ENCODE results near the gene CKAP5.

Gene CKAP5

DNA sequence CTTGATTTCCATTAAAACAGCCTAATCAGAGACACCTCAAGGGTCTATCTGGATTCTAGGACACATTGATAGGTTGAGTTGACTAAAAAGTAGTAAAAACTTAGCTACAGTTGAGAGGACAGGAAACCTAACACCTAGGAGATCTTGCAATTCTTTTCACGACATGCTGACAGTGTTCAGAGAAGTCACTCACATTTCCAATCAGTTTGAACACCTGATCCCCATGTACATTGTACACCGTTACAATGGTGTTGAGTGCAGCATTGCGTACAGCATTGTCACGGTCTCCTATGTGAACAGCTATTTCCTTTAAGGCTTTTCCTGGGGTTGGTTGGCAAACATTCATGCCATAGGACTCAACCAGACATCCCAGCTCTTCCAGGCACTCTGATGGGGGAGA lies 84.3 kb downstream of the CKAP5 start:
- no peak for DNase-seq

DNA sequence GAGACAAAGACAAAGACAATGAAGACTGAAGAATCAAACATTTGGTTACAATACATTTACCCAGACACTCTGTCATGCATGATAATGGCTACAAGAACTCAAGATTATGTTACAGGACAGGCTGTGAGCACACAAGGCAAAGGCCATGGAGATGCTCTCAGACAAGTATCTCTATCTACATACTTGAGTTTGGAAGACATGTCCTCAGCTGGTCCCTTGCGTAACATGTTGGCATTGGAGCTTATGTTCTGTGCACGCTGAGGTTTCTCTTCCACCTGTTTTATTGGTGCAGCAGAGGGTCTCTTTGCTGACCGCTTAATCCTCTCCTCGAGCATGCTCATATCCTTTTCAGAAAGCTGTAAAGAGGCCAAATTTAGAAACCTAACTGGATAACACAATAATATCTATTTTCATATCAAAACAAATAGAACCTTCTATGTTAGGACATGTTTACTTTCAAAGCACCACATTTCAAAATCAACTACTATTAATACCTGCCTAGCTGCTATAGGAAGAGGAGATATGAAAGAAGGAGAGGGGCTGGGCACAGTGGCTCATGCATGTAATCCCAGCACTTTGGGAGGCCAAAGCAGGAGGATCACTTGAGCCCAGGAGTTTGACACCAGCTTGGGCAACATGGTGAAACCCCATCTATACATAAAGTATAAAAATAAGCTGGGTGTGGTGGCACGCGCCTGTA lies 85.5 kb downstream of the CKAP5 start:
- no peak for DNase-seq

DNA sequence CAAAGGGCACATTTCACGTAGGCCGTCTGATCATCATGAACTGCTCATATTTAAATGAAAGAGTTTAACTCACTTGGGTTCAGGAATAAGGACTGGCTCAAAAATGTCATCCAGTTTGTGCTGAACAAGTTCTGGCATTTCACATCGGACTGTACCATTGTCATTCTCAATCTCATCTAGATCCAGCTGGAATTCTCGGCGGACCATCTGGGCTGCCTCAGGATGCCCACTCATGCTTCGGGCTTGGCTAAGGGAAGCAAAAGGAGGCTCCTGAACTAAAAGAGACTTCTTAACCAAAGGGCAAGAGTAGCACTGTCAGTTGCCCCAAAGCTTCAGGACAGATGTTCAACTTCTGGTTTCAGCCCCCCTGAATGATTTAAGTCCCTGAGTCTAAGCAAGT lies 86.9 kb downstream of the CKAP5 start:
- DNase-seq = no peak

DNA sequence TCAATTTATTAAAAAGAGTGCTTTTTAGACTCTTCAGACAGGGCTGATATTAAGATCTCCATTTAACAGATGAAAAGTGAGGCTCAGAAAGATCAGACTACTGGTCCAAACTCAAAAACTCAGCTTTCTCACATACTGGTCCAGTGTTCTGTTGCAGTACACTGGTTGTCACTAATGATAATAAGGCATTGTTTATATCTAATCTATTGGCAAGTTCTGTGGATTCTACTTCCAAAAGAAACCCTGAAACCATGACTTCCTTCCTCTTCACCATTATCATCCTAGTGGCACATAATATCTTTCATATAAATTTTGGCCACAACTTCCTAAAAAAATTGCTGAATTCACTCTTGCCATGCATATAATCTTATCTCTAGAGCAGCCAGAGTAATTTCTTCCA lies 90.1 kb downstream of the CKAP5 start:
- DNase-seq = no peak

DNA sequence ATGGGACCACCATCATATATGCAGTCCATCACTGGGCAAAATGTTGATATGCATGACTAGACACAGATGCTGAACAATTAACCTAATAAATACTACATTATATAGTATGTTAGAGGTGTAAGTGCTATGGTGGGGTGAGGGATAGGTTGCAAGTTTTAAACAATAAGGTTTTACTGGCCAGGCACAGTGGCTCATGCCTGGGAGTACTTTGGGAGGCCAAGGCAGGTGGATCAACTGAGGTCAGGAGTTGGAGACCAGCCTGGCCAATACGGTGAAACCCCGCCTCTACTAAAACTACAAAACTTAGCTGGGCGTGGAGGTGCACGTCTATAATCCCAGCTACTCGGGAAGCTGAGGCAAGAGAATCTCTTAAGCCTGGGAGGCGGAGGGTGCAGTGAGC lies 98.9 kb downstream of the CKAP5 start:
- no peak for DNase-seq

DNA sequence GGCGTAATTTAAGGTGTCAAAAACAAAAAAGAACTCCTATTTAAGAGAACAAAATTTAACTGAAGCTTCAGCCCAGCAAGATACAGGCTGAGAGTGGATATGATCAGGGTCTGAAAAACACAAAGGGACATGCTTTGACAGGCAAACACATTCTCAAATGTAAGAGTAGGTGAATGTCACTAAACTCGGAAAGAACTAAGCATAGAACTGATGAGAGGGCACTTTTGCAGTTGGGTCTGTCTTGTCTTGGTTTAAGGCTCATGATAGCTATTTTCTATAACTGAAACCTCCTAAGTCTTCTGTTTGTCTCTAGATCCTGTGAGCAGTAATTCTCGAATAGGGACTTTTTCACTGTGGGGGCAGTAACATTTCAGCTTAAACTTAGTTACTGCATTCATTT lies 100.1 kb downstream of the CKAP5 start:
- DNase-seq = no peak

DNA sequence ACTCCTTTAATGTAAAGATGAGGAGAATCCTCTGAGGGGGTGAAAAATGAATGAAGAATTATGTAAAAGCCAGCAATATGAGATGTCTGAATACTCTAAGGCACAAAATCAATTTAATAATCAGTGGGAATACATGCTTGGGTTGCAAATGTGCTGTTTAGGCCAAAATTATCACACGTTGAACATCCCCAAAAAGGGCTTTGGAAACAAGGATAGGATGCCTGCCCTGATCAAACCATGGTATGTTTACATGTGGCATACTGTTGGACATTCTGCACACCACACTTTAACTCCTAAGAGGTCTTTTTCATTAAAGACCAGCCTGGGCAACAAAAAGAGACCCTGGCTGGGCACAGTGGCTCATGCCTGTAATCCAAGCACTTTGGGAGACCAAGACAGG lies 100.8 kb downstream of the CKAP5 start:
- no peak for DNase-seq

DNA sequence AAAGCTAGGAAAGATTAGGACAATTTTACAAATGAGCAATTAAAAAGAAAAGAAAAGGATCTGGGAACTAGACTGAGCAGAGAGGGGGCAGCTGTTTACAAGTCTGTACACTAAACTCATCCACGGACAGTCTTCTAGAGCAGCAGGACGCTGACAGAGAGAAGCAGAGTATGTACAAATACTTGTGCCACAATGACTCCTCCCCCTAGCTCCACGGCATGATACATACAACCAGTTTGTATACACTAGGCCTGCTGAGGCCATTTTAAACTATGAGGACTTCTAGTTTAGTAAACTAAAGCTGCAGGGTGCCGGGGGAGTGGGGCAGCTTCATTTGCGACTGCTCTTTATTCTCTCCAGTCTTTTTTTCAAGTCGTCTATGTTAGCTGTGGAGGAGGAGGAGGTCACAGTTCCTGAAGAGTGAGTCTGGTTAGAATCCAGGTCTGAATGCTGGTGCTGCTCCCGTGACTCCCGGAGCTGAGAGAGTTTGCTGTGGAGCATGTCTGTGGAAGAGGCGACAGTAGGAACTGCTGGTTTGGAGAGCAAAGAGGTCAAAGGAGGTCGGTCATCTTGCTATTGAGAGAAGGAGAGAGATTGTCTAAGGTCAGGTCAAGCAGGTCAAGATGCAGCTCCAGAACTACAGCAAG lies 102.3 kb downstream of the CKAP5 start:
- no peak for DNase-seq

DNA sequence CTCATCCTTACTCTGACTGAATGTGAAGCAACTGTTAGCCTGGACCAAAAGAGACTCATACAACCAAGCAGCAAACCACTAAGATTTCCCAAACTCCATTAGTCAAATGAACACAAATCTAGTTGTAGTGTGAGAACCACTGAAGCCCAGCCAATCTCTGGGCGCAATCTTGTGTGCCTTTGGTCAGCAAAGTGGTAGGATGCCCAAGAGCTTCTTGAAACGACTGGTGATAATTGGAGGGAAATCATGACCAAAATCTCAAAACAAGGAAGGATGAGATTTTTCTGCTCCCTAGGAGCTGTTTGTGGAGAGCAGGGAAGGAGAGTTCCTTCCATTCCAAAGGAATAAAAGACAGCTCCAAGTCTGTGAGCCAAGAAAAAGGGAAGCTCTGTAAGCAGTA lies 103.0 kb downstream of the CKAP5 start:
- no peak for DNase-seq

DNA sequence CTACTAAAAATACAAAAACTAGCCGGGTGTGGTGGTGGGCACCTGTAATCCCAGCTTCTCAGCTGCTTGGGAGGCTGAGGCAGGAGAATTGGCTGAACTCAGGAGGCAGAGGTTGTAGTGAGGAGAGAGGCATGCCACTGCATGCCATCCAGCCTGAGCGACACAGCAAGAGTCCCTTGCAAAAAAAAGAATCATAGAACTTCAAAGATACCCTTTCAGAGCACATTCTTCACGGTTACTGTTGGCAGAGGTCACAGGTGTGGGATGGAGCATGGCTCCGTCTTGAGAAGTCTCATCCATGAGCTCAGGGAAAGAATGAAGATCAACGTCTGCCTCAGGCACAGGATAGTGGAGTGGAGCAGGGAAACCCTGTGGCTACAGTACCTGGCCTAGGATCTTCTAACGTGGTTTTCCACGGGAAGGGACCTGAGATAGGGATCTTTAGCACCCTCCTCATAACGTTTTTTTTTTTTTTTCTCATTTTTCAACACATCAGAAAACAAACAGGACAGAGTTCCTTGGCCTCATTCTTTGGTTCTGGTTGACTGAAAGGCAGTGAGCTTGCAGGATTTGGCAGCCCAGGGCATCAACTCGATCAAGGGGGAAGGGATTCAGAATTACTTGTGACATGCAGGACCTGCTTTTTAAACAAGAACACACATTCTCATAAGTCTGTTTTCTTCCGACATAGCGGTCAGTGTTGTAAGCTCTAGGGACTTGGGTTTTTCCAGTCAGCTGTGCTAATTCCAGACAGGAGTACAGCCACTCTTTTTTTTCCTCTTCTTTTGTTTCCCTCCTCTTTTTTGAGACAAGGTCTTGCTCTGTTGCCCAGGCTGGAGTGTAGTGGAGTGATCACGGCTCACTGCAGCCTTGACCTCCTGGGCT lies 104.2 kb downstream of the CKAP5 start:
- DNase-seq = no peak

DNA sequence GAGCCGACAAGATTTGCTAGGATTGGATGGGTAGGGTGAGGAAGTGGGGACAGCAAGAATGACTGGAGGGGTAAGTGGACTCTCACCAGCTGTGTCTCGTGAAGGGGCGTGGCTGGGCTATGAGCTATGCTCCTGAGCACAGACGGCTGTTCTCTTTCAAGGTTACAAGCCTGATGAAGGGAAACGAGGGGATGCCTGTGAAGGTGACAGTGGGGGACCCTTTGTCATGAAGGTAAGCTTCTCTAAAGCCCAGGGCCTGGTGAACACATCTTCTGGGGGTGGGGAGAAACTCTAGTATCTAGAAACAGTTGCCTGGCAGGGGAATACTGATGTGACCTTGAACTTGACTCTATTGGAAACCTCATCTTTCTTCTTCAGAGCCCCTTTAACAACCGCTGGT lies 107.2 kb downstream of the CKAP5 start:
- no peak for DNase-seq

DNA sequence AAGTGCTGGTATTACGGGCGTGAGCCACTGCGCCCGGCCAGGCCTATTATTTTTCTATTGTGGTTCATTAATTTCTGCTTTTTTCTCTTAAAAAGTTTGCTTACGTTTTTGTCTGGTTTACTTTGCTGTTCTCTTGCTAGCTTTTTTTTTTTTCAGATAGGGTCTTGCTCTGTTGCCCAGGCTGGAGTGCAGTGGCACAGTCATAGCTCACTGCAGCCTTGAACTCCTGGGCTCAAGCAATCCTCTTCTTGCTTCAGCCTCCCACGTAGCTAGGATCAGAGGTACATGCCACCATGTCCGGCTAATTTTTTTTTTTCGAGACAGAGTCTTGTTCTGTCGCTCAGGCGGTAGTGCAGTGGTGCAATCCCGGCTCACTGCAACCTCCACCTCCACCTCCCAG lies 108.4 kb downstream of the CKAP5 start:
- DNase-seq = no peak

DNA sequence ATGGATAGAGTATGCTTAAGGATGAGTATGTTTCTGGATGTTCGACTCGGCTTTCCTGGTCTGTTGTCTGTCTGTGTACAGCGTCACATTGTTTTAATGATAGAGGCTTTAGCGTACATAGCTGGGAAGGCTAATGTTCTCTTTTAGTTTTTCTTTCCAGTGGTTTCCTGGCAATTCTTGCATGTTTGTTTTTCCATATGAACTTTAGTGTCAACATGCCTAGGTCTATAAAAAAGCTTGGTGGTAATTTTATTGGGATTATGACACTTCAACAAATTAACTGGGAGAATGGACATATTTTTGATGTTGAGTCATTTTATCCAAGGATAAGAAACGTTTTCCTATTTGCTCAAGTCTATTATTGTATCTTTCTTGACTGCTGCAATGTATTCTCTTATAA lies 109.5 kb downstream of the CKAP5 start:
- no peak for DNase-seq

DNA sequence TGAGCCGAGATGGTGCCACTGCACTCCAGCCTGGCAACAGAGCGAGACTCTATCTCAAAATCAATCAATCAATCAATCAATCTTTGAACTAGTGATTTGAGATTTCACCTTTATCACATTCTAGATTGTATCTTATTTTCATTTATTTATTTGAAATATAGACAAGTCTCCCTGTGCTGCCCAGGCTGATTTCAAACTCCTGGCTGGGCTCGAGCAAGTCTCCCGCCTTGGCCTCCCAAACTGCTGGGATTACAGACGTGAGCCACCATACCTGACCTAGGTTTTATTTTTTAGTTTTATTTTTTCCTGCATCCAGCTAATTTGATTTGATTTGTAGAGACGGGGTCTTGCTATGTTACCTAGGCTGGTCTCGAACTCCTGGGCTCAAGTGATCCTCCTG lies 109.9 kb downstream of the CKAP5 start:
- DNase-seq = no peak

DNA sequence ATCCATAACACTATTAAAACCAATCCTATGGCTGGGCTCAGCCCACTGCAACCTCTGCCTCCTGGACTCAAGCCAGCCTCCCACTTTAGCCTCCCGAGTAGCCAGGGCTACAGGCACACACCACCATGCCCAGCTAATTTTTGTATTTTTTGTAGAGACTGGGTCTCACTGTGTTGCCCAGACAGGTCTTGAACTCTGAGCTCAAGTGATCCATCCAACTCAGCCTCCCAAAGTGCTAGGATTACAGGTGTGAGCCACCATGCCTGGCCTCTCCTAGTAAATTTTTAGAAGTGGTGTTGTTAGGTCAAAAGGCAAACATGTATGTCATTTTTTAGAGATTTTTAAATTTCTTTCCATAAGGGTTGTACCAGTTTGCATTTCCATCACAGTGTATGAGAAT lies 112.8 kb downstream of the CKAP5 start:
- no peak for DNase-seq

DNA sequence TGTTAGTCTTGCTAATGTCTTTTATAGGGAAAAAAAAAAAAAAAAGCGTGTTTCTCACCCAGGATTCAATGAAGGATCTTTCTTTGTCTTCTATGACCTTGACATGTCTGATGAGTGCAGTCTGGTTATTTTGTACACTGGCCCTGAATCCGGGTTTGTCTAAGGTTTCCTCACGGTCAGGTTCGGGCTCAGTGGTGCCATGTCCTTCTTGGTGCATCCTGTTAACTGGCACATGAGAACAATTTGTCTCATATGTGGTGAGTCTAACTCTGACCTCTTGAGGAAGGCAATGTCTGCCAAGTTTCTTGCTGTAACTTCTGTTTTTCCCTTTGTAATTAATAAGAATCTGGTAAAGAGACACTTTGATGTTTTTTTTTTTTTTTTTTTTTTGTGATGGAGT lies 114.5 kb downstream of the CKAP5 start:
- DNase-seq = no peak

DNA sequence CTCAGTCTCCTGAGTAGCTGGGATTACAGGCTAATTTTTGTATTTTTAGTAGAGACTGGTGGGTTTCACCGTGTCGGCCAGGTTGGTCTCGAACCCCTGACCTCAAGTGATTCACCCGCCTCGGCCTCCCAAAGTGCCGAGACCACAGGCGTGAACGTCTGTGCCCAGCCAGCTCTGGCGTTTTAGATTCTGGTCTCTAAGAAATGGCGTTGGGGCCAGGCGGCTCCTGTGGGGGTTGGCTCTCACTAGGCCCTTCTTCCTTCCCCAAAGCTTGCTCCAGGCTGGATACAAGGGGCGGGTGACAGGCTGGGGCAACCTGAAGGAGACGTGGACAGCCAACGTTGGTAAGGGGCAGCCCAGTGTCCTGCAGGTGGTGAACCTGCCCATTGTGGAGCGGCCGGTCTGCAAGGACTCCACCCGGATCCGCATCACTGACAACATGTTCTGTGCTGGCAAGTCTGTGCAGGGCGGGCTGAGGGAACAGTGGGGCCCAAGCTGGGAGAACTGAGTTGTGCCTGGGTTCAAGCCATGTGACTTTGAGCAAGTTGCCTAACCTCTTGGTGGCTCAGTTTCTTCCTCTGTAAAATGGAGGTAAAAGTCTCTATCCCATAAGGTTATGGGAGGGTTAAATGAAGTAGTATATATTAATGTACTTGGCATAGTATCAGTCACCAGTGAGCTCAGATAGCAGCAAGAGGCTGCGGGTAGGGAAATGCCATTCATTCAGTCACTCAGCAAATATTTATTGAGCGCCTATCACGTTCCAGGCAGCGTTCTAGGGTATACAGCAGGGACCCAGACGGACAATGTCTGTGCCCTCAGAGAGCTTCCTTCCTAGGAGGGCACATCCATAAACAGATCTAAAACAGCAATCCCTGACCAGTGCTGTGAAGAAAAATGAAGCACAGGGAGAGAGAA lies 116.7 kb downstream of the CKAP5 start:
- DNase-seq = no peak

DNA sequence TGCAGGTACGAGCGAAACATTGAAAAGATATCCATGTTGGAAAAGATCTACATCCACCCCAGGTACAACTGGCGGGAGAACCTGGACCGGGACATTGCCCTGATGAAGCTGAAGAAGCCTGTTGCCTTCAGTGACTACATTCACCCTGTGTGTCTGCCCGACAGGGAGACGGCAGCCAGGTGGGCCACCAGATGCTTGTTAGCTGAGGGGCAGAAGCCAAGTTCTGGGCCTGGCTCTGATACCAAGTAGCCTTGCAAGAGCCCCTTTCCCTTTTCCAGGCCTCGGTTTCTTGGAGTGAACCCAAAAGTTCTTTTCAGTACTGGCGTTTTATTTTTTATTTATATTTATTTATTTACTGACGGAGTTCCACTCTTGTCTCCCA lies 117.4 kb downstream of the CKAP5 start:
- DNase-seq = no peak

DNA sequence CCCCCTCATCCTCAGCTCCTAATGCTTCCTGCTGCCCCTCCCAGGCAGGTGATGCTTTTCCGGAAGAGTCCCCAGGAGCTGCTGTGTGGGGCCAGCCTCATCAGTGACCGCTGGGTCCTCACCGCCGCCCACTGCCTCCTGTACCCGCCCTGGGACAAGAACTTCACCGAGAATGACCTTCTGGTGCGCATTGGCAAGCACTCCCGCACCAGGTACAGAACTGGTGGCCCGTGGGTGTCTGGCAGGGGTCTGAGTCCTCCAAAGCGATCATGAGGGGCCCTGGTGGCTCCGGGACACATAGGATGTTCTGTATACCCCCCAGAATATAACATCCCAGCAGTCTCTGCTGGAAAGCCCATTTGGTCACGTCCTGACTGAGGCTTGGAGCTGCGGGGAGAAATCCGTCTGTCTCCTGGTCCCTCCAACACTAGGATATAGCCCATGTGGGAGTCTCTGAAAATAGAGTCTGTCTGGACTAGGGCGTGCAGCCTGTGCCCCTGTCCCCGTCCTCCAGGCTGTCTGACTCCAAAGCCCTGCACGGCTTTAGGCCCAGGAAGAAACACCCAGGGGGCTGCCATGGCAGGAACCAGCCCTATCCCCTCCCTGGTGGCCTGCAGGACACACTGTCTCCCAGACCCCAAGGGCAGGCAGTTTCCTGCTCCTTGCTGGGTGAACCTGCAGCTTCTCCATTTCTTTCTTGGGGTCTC lies 118.0 kb downstream of the CKAP5 start:
- DNase-seq = no peak

DNA sequence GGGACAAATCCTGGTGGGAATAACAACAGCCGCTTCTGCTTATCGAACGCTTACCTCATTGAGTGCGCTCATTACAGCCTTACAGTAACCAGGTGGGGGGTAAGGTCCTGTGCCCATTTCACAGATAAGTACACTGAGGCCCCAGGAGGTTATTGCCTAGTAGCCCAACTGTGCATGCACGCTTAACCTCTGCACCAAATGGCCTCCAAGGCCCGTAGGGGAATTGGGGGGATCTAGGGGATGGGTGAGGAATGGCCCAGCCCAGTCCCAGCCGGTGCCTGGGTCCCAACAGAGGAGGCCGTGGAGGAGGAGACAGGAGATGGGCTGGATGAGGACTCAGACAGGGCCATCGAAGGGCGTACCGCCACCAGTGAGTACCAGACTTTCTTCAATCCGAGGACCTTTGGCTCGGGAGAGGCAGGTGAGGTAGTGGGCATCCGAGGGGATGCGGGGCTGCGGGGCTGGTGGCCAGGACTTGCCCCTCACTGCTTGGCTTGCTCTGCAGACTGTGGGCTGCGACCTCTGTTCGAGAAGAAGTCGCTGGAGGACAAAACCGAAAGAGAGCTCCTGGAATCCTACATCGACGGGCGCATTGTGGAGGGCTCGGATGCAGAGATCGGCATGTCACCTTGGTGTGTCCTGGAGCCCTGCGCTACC lies 119.7 kb downstream of the CKAP5 start:
- DNase-seq = no peak

DNA sequence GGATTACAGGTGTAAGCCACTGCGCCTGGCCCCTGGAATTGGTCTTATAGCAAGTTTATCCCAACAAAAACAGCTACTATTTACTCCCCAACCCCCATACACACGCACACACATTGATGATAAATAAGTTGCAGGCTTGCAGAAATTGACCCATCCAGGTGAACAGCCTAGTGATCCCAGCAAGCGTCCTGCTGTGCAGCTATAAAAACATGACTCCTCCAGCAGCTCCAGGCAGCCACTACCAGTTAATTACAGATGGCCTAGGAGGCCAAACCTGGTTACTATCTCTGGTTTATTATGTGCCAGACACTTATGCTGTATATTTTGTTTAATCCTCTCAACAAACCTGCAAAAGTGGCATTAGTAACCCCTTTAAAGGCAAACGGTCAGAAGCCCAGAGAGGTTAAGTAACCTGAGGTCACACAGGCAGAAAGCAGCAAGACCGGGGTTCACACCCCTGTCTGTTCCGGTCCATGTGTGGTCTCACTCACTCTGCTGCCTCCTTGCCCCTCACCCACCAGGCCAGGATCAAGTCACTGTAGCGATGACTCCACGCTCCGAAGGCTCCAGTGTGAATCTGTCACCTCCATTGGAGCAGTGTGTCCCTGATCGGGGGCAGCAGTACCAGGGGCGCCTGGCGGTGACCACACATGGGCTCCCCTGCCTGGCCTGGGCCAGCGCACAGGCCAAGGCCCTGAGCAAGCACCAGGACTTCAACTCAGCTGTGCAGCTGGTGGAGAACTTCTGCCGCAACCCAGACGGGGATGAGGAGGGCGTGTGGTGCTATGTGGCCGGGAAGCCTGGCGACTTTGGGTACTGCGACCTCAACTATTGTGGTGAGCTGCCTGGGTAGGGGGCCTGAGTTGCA lies 120.5 kb downstream of the CKAP5 start:
- no peak for DNase-seq
